Activated CD4-positive, alpha-beta T cell treated with anti-CD3 and anti-CD28 coated beads, Interleukin-2, amount 10 ng/mL, durations not matched to agents 24 days and 14 days (primary cell): ENCODE measurements around the gene CTNND1. TPM values are rescaled to one million over a fixed set of nuclear protein-coding genes. Genes with fewer than 3 reads are reported as not detected.

Experiments used
- DNase-seq: peaks from one replicate; pipeline ENCODE4 v3.0.0; 2022
- H3K27ac Mint-ChIP-seq: one replicate; pipeline ENCODE4 v1.8.0; 2022; ENCODE audit warnings: mild to moderate bottlenecking, mixed read lengths
- H3K27me3 Mint-ChIP-seq: one replicate; pipeline ENCODE4 v1.8.0; 2022; ENCODE audit warnings: mixed read lengths
- H3K36me3 Mint-ChIP-seq: one replicate; pipeline ENCODE4 v1.8.0; 2022; ENCODE audit warnings: low read depth, mild to moderate bottlenecking, mixed read lengths
- H3K4me1 Mint-ChIP-seq: one replicate; pipeline ENCODE4 v1.8.0; 2021; ENCODE audit warnings: mixed read lengths
- H3K4me3 Mint-ChIP-seq: one replicate; pipeline ENCODE4 v1.8.0; 2022; ENCODE audit warnings: mild to moderate bottlenecking, moderate library complexity, mixed read lengths
- H3K9me3 Mint-ChIP-seq: one replicate; pipeline ENCODE4 v1.8.0; 2021; ENCODE audit warnings: mixed read lengths
- intact Hi-C: fragments of 100-400 bp; cut with micrococcal nuclease; formaldehyde crosslinking; loops from one replicate; pipeline ENCODE4 v1.15.1; 2023
- total RNA-seq: library from RNA; stranded (reverse); gene quantifications from 2 replicates; pipeline ENCODE4 v1.2.3, GENCODE V29; 2022

CTNND1 gene
- total RNA-seq, 1 donor from 2014 or later: 4.9 TPM

GRCh38 chr11:57788703-57789088 is 27.1 kb downstream of the CTNND1 start:
- H3K4me1 Mint-ChIP-seq: peaks cover 34% of the 10 kb centered on the region
- no peak overlapping the region for H3K27ac Mint-ChIP-seq
- peaks cover 5% of the 10 kb centered on the region for H3K36me3 Mint-ChIP-seq
- H3K4me3 Mint-ChIP-seq: no peak overlapping the region
- H3K9me3 Mint-ChIP-seq: no peaks in the 10 kb centered on the region
- intact Hi-C loops: no loop called here
- no peaks in the 10 kb centered on the region for H3K27me3 Mint-ChIP-seq
- no peak for DNase-seq

DNA sequence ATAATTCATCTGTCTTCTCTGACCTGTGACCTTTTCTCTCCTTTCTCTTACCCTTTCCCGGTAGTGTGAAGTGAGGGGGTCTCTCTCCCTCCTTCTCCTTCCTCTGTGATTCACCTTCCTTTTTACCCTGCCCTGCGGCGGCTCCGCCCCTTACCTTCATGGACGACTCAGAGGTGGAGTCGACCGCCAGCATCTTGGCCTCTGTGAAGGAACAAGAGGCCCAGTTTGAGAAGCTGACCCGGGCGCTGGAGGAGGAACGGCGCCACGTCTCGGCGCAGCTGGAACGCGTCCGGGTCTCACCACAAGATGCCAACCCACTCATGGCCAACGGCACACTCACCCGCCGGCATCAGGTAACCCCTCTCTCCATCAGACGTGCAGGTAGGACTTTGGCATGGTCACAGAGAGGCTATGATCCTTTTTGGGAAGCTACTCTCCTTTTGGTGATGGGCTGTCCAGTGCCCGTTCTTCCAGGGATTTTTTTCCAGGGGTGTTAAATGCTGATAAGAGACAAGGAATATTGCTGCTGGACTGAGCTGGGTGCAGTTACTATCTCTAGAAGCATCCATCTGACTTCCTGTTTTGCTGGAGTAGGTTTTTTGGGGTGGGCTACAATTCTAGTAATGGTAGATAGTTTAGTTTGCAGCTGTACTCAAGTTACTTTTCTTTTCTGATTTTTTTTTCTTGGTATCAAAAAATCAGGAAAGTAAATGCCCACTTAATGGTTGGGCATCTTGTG is 29.9 kb downstream of the CTNND1 start:
- H3K4me3 Mint-ChIP-seq: peak overlapping the region; percentile 79

DNA sequence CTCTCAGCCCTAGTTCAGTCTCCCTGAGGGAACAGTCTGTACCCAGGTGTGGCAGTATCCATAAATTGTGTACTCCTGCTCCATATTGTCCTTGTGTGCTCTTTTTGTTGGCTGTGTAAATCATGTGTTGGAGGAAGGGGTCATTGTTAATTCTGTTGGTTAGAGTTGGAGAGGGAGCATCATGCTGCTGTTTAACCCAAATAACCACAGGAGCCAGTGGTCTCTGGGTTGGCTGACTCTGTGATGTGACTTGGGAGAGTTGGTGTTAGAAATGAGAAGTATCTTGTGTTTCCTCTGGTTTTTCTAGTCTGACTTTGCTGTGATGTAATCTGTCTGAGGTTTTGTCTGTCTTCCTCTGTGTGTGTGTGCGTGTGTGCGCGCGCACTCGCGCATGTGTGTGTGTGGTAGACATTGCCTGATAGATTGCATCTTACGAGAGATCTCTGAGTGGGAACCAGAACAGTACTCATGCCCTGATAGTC is 30.5 kb downstream of the CTNND1 start:
- peak; percentile 95 for DNase-seq
- peaks cover 18% of the 10 kb centered on the region for H3K36me3 Mint-ChIP-seq
- peak overlapping the region; percentile 93 for H3K27ac Mint-ChIP-seq
- peak overlapping the region; percentile 79 for H3K4me3 Mint-ChIP-seq
- intact Hi-C loops: loop anchor here (1.0 to 2.0 kb wide), 6 partner anchors 51 to 787 kb away; partner anchors contain the start of genes MED19, SELENOH, TMX2 and UBE2L6
- peaks cover 41% of the 10 kb centered on the region for H3K4me1 Mint-ChIP-seq
- H3K9me3 Mint-ChIP-seq: no peaks in the 10 kb centered on the region
- no peaks in the 10 kb centered on the region for H3K27me3 Mint-ChIP-seq

More for the DNA sequence above, 29.9 kb downstream of the CTNND1 start:
- intact Hi-C loops: loop anchor here (1.0 to 2.0 kb wide), 6 partner anchors 50 to 787 kb away; partner anchors contain the start of genes MED19, SELENOH, TMX2 and UBE2L6
- Mint-ChIP-seq H3K36me3 (peaks cover 15% of the 10 kb centered on the region), H3K4me1 (peaks cover 41% of the 10 kb centered on the region), H3K9me3 (no peaks in the 10 kb centered on the region), H3K27me3 (no peaks in the 10 kb centered on the region), H3K27ac (peak overlapping the region; percentile 93)
- no peak for DNase-seq

- H3K4me3 Mint-ChIP-seq: peak overlapping the region; percentile 79
- H3K27me3 Mint-ChIP-seq: no peaks in the 10 kb centered on the region
- peak; percentile 64 for DNase-seq
- H3K4me1 Mint-ChIP-seq: peaks cover 41% of the 10 kb centered on the region
- intact Hi-C loops: loop anchor here (1.0 to 2.0 kb wide), 6 partner anchors 52 to 786 kb away; partner anchors contain the start of genes MED19, SELENOH, TMX2 and UBE2L6
- peaks cover 20% of the 10 kb centered on the region for H3K36me3 Mint-ChIP-seq
- H3K27ac Mint-ChIP-seq: peak overlapping the region; percentile 88
- no peaks in the 10 kb centered on the region for H3K9me3 Mint-ChIP-seq
Observed at GRCh38 chr11:57792870-57793269, 31.3 kb downstream of the CTNND1 start.

- no peaks in the 10 kb centered on the region for H3K9me3 Mint-ChIP-seq
- no peak for DNase-seq
- H3K27ac Mint-ChIP-seq: peak overlapping the region; percentile 88
- H3K36me3 Mint-ChIP-seq: peaks cover 21% of the 10 kb centered on the region
- H3K4me1 Mint-ChIP-seq: peaks cover 40% of the 10 kb centered on the region
- peak overlapping the region; percentile 79 for H3K4me3 Mint-ChIP-seq
- no peaks in the 10 kb centered on the region for H3K27me3 Mint-ChIP-seq
- intact Hi-C loops: loop anchor here (2.0 kb wide), 5 partner anchors 81 to 785 kb away; partner anchors contain the start of genes MED19, TMX2, UBE2L6 and ZDHHC5
Observed at GRCh38 chr11:57793351-57794115, 31.9 kb downstream of the CTNND1 start.

GRCh38 chr11:57798905-57799559 is 37.4 kb downstream of the CTNND1 start:
- H3K9me3 Mint-ChIP-seq: no peaks in the 10 kb centered on the region
- peak overlapping the region; percentile 47 for H3K27ac Mint-ChIP-seq
- no peaks in the 10 kb centered on the region for H3K27me3 Mint-ChIP-seq
- DNase-seq: no peak
- peaks cover 22% of the 10 kb centered on the region for H3K36me3 Mint-ChIP-seq
- H3K4me1 Mint-ChIP-seq: peaks cover 35% of the 10 kb centered on the region
- H3K4me3 Mint-ChIP-seq: no peak overlapping the region
- intact Hi-C loops: no loop called here

GRCh38 chr11:57800444-57801182 is 39.0 kb downstream of the CTNND1 start:
- intact Hi-C loops: loop anchor here (1.0 to 2.0 kb wide), 5 partner anchors 49 to 724 kb away; partner anchors contain the start of genes BTBD18, MED19, SELENOH and TMX2
- H3K36me3 Mint-ChIP-seq: peaks cover 27% of the 10 kb centered on the region
- H3K4me3 Mint-ChIP-seq: peak overlapping the region; percentile 32
- DNase-seq: peak; percentile 80
- no peaks in the 10 kb centered on the region for H3K9me3 Mint-ChIP-seq
- H3K27ac Mint-ChIP-seq: peak overlapping the region; percentile 23
- no peaks in the 10 kb centered on the region for H3K27me3 Mint-ChIP-seq
- peaks cover 28% of the 10 kb centered on the region for H3K4me1 Mint-ChIP-seq

GRCh38 chr11:57801183-57801485 is 39.5 kb downstream of the CTNND1 start:
- intact Hi-C loops: loop anchor here (2.0 kb wide), 3 partner anchors 60 to 724 kb away; partner anchors contain the start of genes MED19, SELENOH and TMX2
- Mint-ChIP-seq H3K27ac (no peak overlapping the region), H3K36me3 (peaks cover 26% of the 10 kb centered on the region)

DNA sequence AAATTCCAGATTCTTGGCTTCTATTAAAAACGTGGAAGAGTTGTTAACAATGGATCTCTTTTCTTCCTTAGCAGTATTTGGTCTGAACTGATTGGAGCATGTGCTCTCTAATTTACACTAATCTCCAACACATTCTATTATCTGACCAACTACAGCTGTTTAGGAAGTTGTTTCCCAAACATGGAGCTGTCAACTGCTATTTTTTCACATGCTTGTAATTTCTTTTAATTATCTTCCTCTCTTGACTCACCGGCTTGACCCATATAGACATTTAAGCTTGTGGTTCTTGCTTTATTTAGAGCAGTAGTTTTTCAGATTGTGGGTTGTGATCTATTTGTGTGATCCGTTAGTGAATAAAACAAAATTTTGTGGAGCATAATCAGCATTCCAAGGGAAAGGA is 40.8 kb downstream of the CTNND1 start:
- Mint-ChIP-seq H3K27me3 (no peaks in the 10 kb centered on the region), H3K4me1 (peaks cover 29% of the 10 kb centered on the region), H3K9me3 (no peaks in the 10 kb centered on the region), H3K27ac (no peak overlapping the region), H3K4me3 (no peak overlapping the region), H3K36me3 (peaks cover 23% of the 10 kb centered on the region)
- intact Hi-C loops: no loop called here
- DNase-seq: no peak

More at GRCh38 chr11:57801183-57801485, 39.5 kb downstream of the CTNND1 start:
- H3K4me3 Mint-ChIP-seq: no peak overlapping the region
- no peaks in the 10 kb centered on the region for H3K27me3 Mint-ChIP-seq
- peaks cover 27% of the 10 kb centered on the region for H3K4me1 Mint-ChIP-seq
- H3K9me3 Mint-ChIP-seq: no peaks in the 10 kb centered on the region
- DNase-seq: no peak

DNA sequence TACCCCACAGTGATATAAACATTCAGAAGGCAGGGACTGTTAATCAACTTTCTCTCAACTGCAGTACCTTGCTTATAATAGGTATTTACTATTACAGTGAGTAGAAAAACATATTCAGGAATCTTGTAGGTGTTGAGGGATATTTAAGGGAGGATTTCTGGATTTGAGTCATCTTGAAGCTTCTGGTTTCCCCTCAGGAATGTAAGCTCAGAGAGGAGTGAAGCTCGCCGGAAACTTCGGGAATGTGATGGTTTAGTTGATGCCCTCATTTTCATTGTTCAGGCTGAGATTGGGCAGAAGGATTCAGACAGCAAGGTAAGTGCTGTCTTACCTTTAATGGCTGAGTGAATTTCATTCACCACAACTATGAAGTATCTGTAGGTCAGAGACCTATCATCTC is 42.9 kb downstream of the CTNND1 start:
- no peaks in the 10 kb centered on the region for H3K9me3 Mint-ChIP-seq
- H3K27ac Mint-ChIP-seq: no peak overlapping the region
- H3K4me1 Mint-ChIP-seq: peaks cover 18% of the 10 kb centered on the region
- no peak for DNase-seq
- no peak overlapping the region for H3K4me3 Mint-ChIP-seq
- H3K27me3 Mint-ChIP-seq: no peaks in the 10 kb centered on the region
- intact Hi-C loops: no loop called here
- H3K36me3 Mint-ChIP-seq: peaks cover 26% of the 10 kb centered on the region

- H3K27ac Mint-ChIP-seq: no peak overlapping the region
- H3K4me1 Mint-ChIP-seq: peaks cover 12% of the 10 kb centered on the region
- H3K27me3 Mint-ChIP-seq: no peaks in the 10 kb centered on the region
- no peaks in the 10 kb centered on the region for H3K9me3 Mint-ChIP-seq
- peaks cover 26% of the 10 kb centered on the region for H3K36me3 Mint-ChIP-seq
- DNase-seq: no peak
- H3K4me3 Mint-ChIP-seq: no peak overlapping the region
- intact Hi-C loops: no loop called here
Observed at GRCh38 chr11:57805780-57806179, 44.2 kb downstream of the CTNND1 start.

DNA sequence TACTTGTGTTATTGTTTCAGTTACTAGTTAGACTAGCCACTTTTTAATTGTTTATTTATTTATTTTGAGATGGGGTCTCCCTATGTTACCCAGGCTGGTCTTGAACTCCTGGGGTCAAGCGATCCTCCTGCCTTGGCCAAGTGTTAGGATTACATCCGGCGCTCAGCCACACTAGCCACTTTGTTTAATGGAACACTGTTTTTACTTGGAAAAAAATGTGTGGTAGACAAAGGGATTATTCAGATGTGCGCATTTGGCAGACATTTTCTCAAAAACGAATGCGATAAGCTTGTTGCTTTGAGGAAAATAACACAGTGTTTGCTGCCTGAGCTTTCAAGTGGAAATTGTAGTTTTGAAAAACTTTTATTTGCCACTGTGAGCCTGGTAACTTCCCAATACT is 51.0 kb downstream of the CTNND1 start:
- Mint-ChIP-seq H3K4me3 (no peak overlapping the region), H3K27ac (no peak overlapping the region), H3K36me3 (peaks cover 32% of the 10 kb centered on the region), H3K4me1 (peaks cover 16% of the 10 kb centered on the region), H3K9me3 (no peaks in the 10 kb centered on the region), H3K27me3 (no peaks in the 10 kb centered on the region)
- DNase-seq: no peak
- intact Hi-C loops: no loop called here

- intact Hi-C loops: no loop called here
- H3K27me3 Mint-ChIP-seq: no peaks in the 10 kb centered on the region
- H3K9me3 Mint-ChIP-seq: no peaks in the 10 kb centered on the region
- no peak for DNase-seq
- H3K4me1 Mint-ChIP-seq: peaks cover 16% of the 10 kb centered on the region
- peak overlapping the region; percentile 48 for H3K27ac Mint-ChIP-seq
- peaks cover 27% of the 10 kb centered on the region for H3K36me3 Mint-ChIP-seq
- no peak overlapping the region for H3K4me3 Mint-ChIP-seq
Observed at GRCh38 chr11:57815476-57815875, 53.9 kb downstream of the CTNND1 start.
